ENCODE data around the gene CBFA2T3. TPM values are rescaled to one million over a fixed set of nuclear protein-coding genes. Genes with fewer than 3 reads are reported as not detected.

The CBFA2T3 gene
- total RNA-seq, 1 experiment from 2014 or later = 0.64 TPM

Other genes starting within 250 kb of the CBFA2T3 start
- 69.8 and 75.6 TPM in 2 replicates for gene PIEZO1, start 192.0 kb downstream of the CBFA2T3 start, total RNA-seq (2014; rRNA removed; shearing (Covaris generic))
- gene CDT1, start 173.4 kb downstream of the CBFA2T3 start, total RNA-seq (2014; rRNA removed; shearing (Covaris generic)) = 32.8 and 36.6 TPM in 2 replicates
- 266 and 349 TPM in 2 replicates for gene APRT, start 165.3 kb downstream of the CBFA2T3 start, total RNA-seq (2014; rRNA removed; shearing (Covaris generic))
- gene GALNS, start 120.3 kb downstream of the CBFA2T3 start, total RNA-seq (2014; rRNA removed; shearing (Covaris generic)) = 12.3 and 13.3 TPM in 2 replicates
- gene TRAPPC2L, start 120.1 kb downstream of the CBFA2T3 start, total RNA-seq (2014; rRNA removed; shearing (Covaris generic)) = 86.0 and 86.1 TPM in 2 replicates
- gene PABPN1L, start 110.5 kb downstream of the CBFA2T3 start, total RNA-seq (2014; rRNA removed; shearing (Covaris generic)) = not detected in 2 replicates
- 38.0 and 38.7 TPM in 2 replicates for gene ACSF3, start 116.6 kb upstream of the CBFA2T3 start, total RNA-seq (2014; rRNA removed; shearing (Covaris generic))
- gene CDH15, start 194.5 kb upstream of the CBFA2T3 start, total RNA-seq (2014; rRNA removed; shearing (Covaris generic)) = 0.37 TPM in 2 replicates
- gene SLC22A31, start 223.3 kb upstream of the CBFA2T3 start, total RNA-seq (2014; rRNA removed; shearing (Covaris generic)) = 0.55 and 1.5 TPM in 2 replicates
- gene ZNF778, start 240.5 kb upstream of the CBFA2T3 start, total RNA-seq (2014; rRNA removed; shearing (Covaris generic)) = 8.3 and 23.0 TPM in 2 replicates

Measured in G401 (cell line).